Measurements from ENCODE around the gene CDC16.

The CDC16 gene

DNA sequence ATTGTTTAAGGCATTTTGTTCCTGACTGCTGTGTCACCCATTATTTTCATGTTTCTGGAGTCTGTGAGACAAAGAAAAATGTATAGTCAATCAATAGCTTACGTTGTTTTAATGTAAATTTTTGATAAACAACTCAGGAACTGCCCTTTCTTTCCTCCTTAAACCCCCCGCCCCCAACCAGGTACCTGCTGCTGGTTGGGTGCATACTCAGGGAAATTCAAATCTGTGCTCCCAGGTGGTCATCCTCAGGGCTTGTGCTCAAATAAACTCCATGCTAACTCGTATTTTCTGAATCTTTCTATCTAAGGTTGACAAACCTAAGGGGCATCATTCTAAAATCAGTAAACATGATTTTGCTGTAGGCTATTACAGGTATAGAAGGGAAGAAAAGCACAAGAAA lies 4.1 kb upstream of the CDC16 start:
- H3K27ac ChIP-seq (ENCODE audit: low read length) = no peak overlapping the region
- peaks cover 8% of the 10 kb centered on the region for H3K79me2 ChIP-seq (ENCODE audit: low read length)
- H3K9me3 ChIP-seq (ENCODE audit: insufficient read depth, low read length) = no peaks in the 10 kb centered on the region
- no peaks in the 10 kb centered on the region for H3K36me3 ChIP-seq (replicated peaks; ENCODE audit: low read depth, low read length)
- TF ChIP-seq EZH2phosphoT487 (IDR thresholded peaks at IDR 0.05; ENCODE audit: low read depth) (no peak), CTCF (IDR thresholded peaks at IDR 0.05; ENCODE audit: low read depth, low read length) (no peak)
- peaks cover 28% of the 10 kb centered on the region for H3K27me3 ChIP-seq (ENCODE audit: low read depth, low read length)
- H3K4me2 ChIP-seq (ENCODE audit: low read length) = no peak overlapping the region
- H3K4me1 ChIP-seq (ENCODE audit: low read length) = peaks cover 12% of the 10 kb centered on the region
- H2AFZ ChIP-seq (ENCODE audit: low read depth, low read length) = no peak overlapping the region
- no peak overlapping the region for H3K4me3 ChIP-seq (ENCODE audit: low read length)
- H3K9ac ChIP-seq (ENCODE audit: low read length) = no peak overlapping the region
- H4K20me1 ChIP-seq (ENCODE audit: insufficient read depth, low read length) = peaks cover under 1% of the 10 kb centered on the region; the same call in 1 of the 2 replicates

DNA sequence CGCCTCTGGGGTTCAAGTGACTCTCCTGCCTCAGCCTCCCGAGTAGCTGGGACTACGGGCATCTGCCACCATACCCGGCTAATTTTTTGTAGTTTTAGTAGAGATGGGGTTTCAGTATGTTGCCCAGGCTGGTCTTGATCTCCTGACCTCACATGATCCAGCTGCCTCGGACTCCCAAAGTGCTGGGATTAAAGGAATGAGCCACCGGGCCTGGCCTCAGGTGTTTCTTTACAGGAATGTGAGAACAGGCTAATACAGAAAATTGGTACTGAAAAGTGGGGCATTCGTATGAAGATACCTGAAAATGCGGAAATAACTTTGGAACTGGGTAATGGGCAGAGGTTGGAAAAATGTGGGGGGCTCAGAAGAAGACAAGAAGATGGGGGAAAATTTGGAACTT lies 2.8 kb upstream of the CDC16 start:
- Histone ChIP-seq H3K9ac (ENCODE audit: low read length) (no peak overlapping the region), H3K27me3 (ENCODE audit: low read depth, low read length) (peaks cover 28% of the 10 kb centered on the region), H3K27ac (ENCODE audit: low read length) (no peak overlapping the region), H3K9me3 (ENCODE audit: insufficient read depth, low read length) (no peaks in the 10 kb centered on the region), H3K4me1 (ENCODE audit: low read length) (peaks cover 13% of the 10 kb centered on the region), H3K36me3 (replicated peaks; ENCODE audit: low read depth, low read length) (peaks cover 3% of the 10 kb centered on the region), H3K4me3 (ENCODE audit: low read length) (no peak overlapping the region), H4K20me1 (ENCODE audit: insufficient read depth, low read length) (peaks cover 11% of the 10 kb centered on the region; the same call in 1 of the 2 replicates), H3K4me2 (ENCODE audit: low read length) (no peak overlapping the region), H2AFZ (ENCODE audit: low read depth, low read length) (no peak overlapping the region), H3K79me2 (ENCODE audit: low read length) (peaks cover 21% of the 10 kb centered on the region)
- no peak for TF ChIP-seq EZH2phosphoT487 (IDR thresholded peaks at IDR 0.05; ENCODE audit: low read depth)
- TF ChIP-seq CTCF (IDR thresholded peaks at IDR 0.05; ENCODE audit: low read depth, low read length) = no peak

DNA sequence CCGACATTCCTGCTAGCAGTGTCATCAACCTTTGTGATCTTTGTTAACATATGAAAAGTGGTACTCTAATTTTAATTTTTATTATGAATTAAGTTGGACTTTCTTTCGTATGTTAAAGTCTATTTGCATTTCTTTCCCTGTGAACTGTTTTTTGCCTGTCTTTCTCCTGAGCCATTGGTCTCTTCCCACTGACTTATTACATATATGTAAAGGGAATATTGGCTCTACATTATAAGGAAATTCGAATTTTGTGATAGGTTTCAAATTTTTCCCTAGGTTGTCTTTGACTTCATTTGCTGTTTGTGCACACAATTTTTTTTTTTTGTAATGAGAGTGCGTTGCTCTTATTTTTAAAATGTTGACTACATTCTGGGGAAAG lies 442 bp upstream of the CDC16 start:
- Histone ChIP-seq H3K27me3 (ENCODE audit: low read depth, low read length) (peaks cover 16% of the 10 kb centered on the region), H3K4me2 (ENCODE audit: low read length) (peak overlapping the region; percentile 80), H2AFZ (ENCODE audit: low read depth, low read length) (peak overlapping the region; percentile 97), H3K27ac (ENCODE audit: low read length) (no peak overlapping the region), H3K9ac (ENCODE audit: low read length) (peak overlapping the region; percentile 33; the same call in 1 of the 2 replicates), H4K20me1 (ENCODE audit: insufficient read depth, low read length) (peaks cover 11% of the 10 kb centered on the region; the same call in 1 of the 2 replicates), H3K79me2 (ENCODE audit: low read length) (peaks cover 23% of the 10 kb centered on the region), H3K9me3 (ENCODE audit: insufficient read depth, low read length) (no peaks in the 10 kb centered on the region), H3K36me3 (replicated peaks; ENCODE audit: low read depth, low read length) (peaks cover 15% of the 10 kb centered on the region), H3K4me1 (ENCODE audit: low read length) (peaks cover 10% of the 10 kb centered on the region), H3K4me3 (ENCODE audit: low read length) (peak overlapping the region; percentile 80)
- TF ChIP-seq CTCF (IDR thresholded peaks at IDR 0.05; ENCODE audit: low read depth, low read length) (no peak), EZH2phosphoT487 (IDR thresholded peaks at IDR 0.05; ENCODE audit: low read depth) (no peak)

DNA sequence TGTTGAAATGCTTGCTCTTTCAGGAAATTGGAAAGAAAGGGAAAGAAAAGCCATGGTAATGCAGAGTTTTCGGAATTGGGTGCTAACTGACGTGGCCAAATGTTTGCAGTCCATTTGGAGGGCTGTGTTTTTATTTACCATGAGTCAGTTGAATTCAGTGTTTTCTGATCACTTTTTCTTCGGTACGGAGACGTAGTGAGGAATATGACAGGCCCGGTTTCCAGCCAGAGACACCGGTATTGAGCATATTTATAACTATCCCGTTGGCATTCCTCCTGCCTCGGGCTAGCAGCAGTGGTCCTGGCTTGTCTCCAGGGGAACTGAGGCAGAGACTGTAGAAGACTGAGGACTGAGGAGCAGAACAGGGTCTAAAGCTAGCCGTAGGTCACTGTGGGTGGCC lies 1.0 kb downstream of the CDC16 start:
- H3K4me1 ChIP-seq (ENCODE audit: low read length) = peaks cover 10% of the 10 kb centered on the region
- H3K4me3 ChIP-seq (ENCODE audit: low read length) = peak overlapping the region; percentile 80
- TF ChIP-seq EZH2phosphoT487 (IDR thresholded peaks at IDR 0.05; ENCODE audit: low read depth) (no peak), CTCF (IDR thresholded peaks at IDR 0.05; ENCODE audit: low read depth, low read length) (no peak)
- no peak overlapping the region for H3K27ac ChIP-seq (ENCODE audit: low read length)
- H3K9me3 ChIP-seq (ENCODE audit: insufficient read depth, low read length) = no peaks in the 10 kb centered on the region
- no peak overlapping the region for H2AFZ ChIP-seq (ENCODE audit: low read depth, low read length)
- peaks cover 11% of the 10 kb centered on the region; the same call in 1 of the 2 replicates for H4K20me1 ChIP-seq (ENCODE audit: insufficient read depth, low read length)
- H3K36me3 ChIP-seq (replicated peaks; ENCODE audit: low read depth, low read length) = peaks cover 21% of the 10 kb centered on the region
- H3K79me2 ChIP-seq (ENCODE audit: low read length) = peaks cover 23% of the 10 kb centered on the region
- H3K9ac ChIP-seq (ENCODE audit: low read length) = peak overlapping the region; percentile 77
- peaks cover 2% of the 10 kb centered on the region; the same call in 1 of the 2 replicates for H3K27me3 ChIP-seq (ENCODE audit: low read depth, low read length)
- peak overlapping the region; percentile 80 for H3K4me2 ChIP-seq (ENCODE audit: low read length)

Measured in OCI-LY3 (cell line).